Karpas-422 (cell line): Measurements from ENCODE around the gene FURIN. TPM values are rescaled to one million over a fixed set of nuclear protein-coding genes. Genes with fewer than 3 reads are reported as not detected.

Source experiments
- DNase-seq: peaks from one replicate; pipeline ENCODE4 v3.0.0-alpha.2; 2015
- H2AFZ ChIP-seq: fragments of 200-600 bp; sonication (generic); 2 replicates; pipeline ENCODE4 v1.6.1; 2014; ENCODE audit warnings: antibody characterized with exemption, low read length, mixed read lengths
- H3K27ac ChIP-seq: fragments of 200-600 bp; sonication (generic); 2 replicates; pipeline ENCODE4 v1.5.1; 2014; ENCODE audit warnings: mild to moderate bottlenecking, low read length, moderate library complexity
- H3K27me3 ChIP-seq: fragments of 200-600 bp; sonication (generic); 2 replicates; pipeline ENCODE4 v1.6.1; 2014; ENCODE audit warnings: low read length, mixed read lengths
- H3K36me3 ChIP-seq: fragments of 200-600 bp; sonication (generic); 2 replicates; pipeline ENCODE4 v1.6.1; 2014; ENCODE audit warnings: low read length, mixed read lengths; ENCODE audit not compliant: insufficient read depth
- H3K4me1 ChIP-seq: fragments of 200-600 bp; sonication (generic); 2 replicates; pipeline ENCODE4 v1.6.1; 2014; ENCODE audit warnings: mild to moderate bottlenecking, low read length, mixed read lengths
- H3K4me2 ChIP-seq: fragments of 200-600 bp; sonication (generic); 2 replicates; pipeline ENCODE4 v1.6.1; 2014; ENCODE audit warnings: low read length, low read depth, mild to moderate bottlenecking; ENCODE audit not compliant: poor library complexity, severe bottlenecking
- H3K4me3 ChIP-seq: fragments of 200-600 bp; sonication (generic); 2 replicates; pipeline ENCODE4 v1.5.1; 2014; ENCODE audit warnings: mild to moderate bottlenecking, antibody characterized with exemption, low read length, mixed read lengths
- H3K79me2 ChIP-seq: fragments of 200-600 bp; sonication (generic); 2 replicates; pipeline ENCODE4 v1.6.1; 2014; ENCODE audit warnings: mild to moderate bottlenecking, low read length, mixed read lengths
- H3K9ac ChIP-seq: fragments of 200-600 bp; sonication (generic); 2 replicates; pipeline ENCODE4 v1.6.0; 2014; ENCODE audit warnings: low read length
- H3K9me2 ChIP-seq: fragments of 200-600 bp; sonication (generic), shearing (Covaris generic); replicated peaks from 2 replicates; pipeline ENCODE4 v1.6.0; 2014; ENCODE audit warnings: mild to moderate bottlenecking, low read length, moderate library complexity; ENCODE audit not compliant: insufficient read depth
- H3K9me3 ChIP-seq: fragments of 300-700, 200-600 bp; sonication (generic); 2 replicates; pipeline ENCODE4 v1.6.1; 2014; ENCODE audit warnings: low read length, mixed read lengths
- H4K20me1 ChIP-seq: fragments of 200-600 bp; sonication (generic); 2 replicates; pipeline ENCODE4 v1.6.1; 2014; ENCODE audit warnings: mild to moderate bottlenecking, antibody characterized with exemption, low read length, low read depth; ENCODE audit not compliant: insufficient read depth
- total RNA-seq: library from RNA; depleted of rRNA; stranded (reverse); fragments of >200 nt; shearing (Covaris generic); gene quantifications from 2 replicates; pipeline ENCODE4 v1.2.3, GENCODE V29; 2014; ENCODE audit warnings: low replicate concordance

The FURIN gene
- total RNA-seq, 1 experiment from 2014 or later: 30.4 TPM

- no peaks in the 10 kb centered on the region; the same call in 1 of the 2 replicates for H3K36me3 ChIP-seq
- H3K27me3 ChIP-seq: no peaks in the 10 kb centered on the region
These were observed 12.2 kb downstream of the FURIN start for GRCh38 chr15:90880381-90881145.

GRCh38 chr15:90881181-90881977 is 13.0 kb downstream of the FURIN start:
- H4K20me1 ChIP-seq: no peaks in the 10 kb centered on the region
- H2AFZ ChIP-seq: no peak overlapping the region
- no peak overlapping the region for H3K4me2 ChIP-seq
- no peak overlapping the region for H3K27ac ChIP-seq
- no peak for DNase-seq
- no peaks in the 10 kb centered on the region for H3K27me3 ChIP-seq
- H3K9me3 ChIP-seq: no peaks in the 10 kb centered on the region
- no peak overlapping the region for H3K9ac ChIP-seq
- H3K79me2 ChIP-seq: peaks cover 2% of the 10 kb centered on the region; the same call in 1 of the 2 replicates
- H3K36me3 ChIP-seq: no peaks in the 10 kb centered on the region; the same call in 1 of the 2 replicates
- no peak overlapping the region for H3K4me3 ChIP-seq
- no peaks in the 10 kb centered on the region for H3K9me2 ChIP-seq
- H3K4me1 ChIP-seq: peaks cover 48% of the 10 kb centered on the region

More at GRCh38 chr15:90880381-90881145, 12.2 kb downstream of the FURIN start:
- Histone ChIP-seq H3K9me2 (no peaks in the 10 kb centered on the region), H3K79me2 (no peaks in the 10 kb centered on the region), H3K9me3 (no peaks in the 10 kb centered on the region), H2AFZ (no peak overlapping the region), H4K20me1 (no peaks in the 10 kb centered on the region), H3K4me1 (peaks cover 40% of the 10 kb centered on the region), H3K27ac (no peak overlapping the region), H3K4me3 (no peak overlapping the region), H3K4me2 (no peak overlapping the region), H3K9ac (no peak overlapping the region)
- no peak for DNase-seq

- Histone ChIP-seq H3K36me3 (no peaks in the 10 kb centered on the region), H3K9ac (peak overlapping the region; percentile 11; the same call in 1 of the 2 replicates), H4K20me1 (no peaks in the 10 kb centered on the region), H3K4me1 (peaks cover 50% of the 10 kb centered on the region), H2AFZ (no peak overlapping the region), H3K27me3 (no peaks in the 10 kb centered on the region), H3K79me2 (peaks cover 4% of the 10 kb centered on the region; the same call in 1 of the 2 replicates), H3K9me2 (no peaks in the 10 kb centered on the region), H3K9me3 (no peaks in the 10 kb centered on the region), H3K4me2 (no peak overlapping the region), H3K4me3 (no peak overlapping the region), H3K27ac (peak overlapping the region; percentile 83; the same call in 1 of the 2 replicates)
- DNase-seq: no peak
These were observed 13.8 kb downstream of the FURIN start for GRCh38 chr15:90881978-90882721.

GRCh38 chr15:90882781-90883525 is 14.6 kb downstream of the FURIN start:
- H3K27me3 ChIP-seq: no peaks in the 10 kb centered on the region
- no peaks in the 10 kb centered on the region for H4K20me1 ChIP-seq
- no peaks in the 10 kb centered on the region for H3K36me3 ChIP-seq
- H3K4me3 ChIP-seq: peak overlapping the region; percentile 66; the same call in 1 of the 2 replicates
- no peaks in the 10 kb centered on the region for H3K9me2 ChIP-seq
- peak; percentile 51 for DNase-seq
- H2AFZ ChIP-seq: no peak overlapping the region
- H3K79me2 ChIP-seq: peaks cover 4% of the 10 kb centered on the region; the same call in 1 of the 2 replicates
- peak overlapping the region; percentile 83 for H3K27ac ChIP-seq
- H3K4me1 ChIP-seq: peaks cover 50% of the 10 kb centered on the region
- peak overlapping the region; percentile 73 for H3K9ac ChIP-seq
- H3K4me2 ChIP-seq: peak overlapping the region; percentile 63
- H3K9me3 ChIP-seq: no peaks in the 10 kb centered on the region

DNA sequence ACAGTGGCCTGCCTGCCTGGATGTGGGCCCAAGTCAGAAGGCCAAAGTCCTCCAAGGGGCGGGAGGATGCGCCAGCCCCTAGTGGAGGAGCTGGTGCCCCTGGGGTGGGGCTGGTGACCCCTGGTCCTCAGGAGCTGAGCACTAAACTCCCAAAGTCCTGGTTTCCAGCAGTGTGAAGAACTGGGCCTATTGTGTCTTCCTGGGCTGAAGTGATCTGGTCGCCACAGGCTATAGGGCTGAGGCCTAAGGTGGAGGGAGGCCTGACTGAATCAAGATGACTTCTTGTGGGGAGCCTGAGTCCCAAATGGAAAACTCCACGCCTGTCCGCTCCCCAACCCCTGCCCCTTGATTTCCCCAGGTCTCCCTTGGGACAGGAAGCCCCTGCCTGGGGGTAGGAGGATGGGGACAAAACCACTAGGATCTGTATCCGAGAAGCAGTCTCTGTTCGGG is 15.2 kb downstream of the FURIN start:
- peak; percentile 60 for DNase-seq
- Histone ChIP-seq H3K9me3 (no peaks in the 10 kb centered on the region), H3K4me2 (peak overlapping the region; percentile 63), H3K9me2 (no peaks in the 10 kb centered on the region), H3K4me1 (peaks cover 50% of the 10 kb centered on the region), H3K4me3 (peak overlapping the region; percentile 66), H3K9ac (peak overlapping the region; percentile 73), H3K79me2 (peaks cover 4% of the 10 kb centered on the region; the same call in 1 of the 2 replicates), H4K20me1 (no peaks in the 10 kb centered on the region), H3K36me3 (no peaks in the 10 kb centered on the region), H3K27ac (peak overlapping the region; percentile 83), H2AFZ (no peak overlapping the region), H3K27me3 (no peaks in the 10 kb centered on the region)

DNA sequence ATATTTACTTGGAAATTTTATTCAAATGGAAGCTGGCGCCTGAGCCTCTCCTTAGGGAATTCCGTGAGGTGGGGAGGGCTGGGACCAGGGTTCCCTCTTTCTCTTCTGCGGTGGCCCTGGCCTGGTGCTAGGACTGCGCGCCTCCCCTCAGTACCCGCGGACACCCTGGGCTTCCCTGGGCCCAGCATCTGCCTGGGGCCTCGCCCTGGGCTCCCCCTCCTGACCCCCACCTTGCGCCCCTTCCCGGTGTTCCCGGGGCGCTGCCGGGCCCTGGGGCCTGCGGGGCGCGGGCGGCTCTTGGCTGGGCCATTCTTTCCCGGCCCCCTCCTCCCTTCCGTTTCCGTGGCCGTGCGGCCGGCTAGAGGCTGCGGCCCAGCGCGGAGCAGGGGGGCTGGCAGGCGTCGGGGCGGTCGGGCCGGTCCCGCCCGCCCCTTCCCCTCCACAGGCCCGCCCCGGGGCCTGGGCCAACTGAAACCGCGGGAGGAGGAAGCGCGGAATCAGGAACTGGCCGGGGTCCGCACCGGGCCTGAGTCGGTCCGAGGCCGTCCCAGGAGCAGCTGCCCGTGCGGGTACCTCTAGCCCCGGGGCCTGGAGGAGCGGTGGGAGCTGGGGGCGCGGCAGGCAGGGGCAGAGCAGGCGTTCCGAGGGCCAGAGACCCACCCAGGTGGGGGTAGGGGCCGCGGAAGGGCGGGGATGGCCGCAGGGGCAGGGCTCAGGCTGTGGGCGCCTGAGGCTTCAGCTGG is 15.8 kb downstream of the FURIN start, which contains the start of gene FES:
FES (plus strand) TSS at position 529 of the 743 bp plus-strand sequence. CDS start 542 bp downstream, outside the sequence.
- Histone ChIP-seq H3K4me3 (peak within 1 kb of the TSS; percentile 66), H3K9me2 (no peaks in the 10 kb centered on the region), H3K9me3 (no peaks in the 10 kb centered on the region), H4K20me1 (no peaks in the 10 kb centered on the region), H3K4me2 (peak within 1 kb of the TSS; percentile 63), H3K27ac (peak within 1 kb of the TSS; percentile 83), H3K79me2 (peaks cover 4% of the 10 kb centered on the region; the same call in 1 of the 2 replicates), H3K4me1 (peaks cover 54% of the 10 kb centered on the region), H3K9ac (peak within 1 kb of the TSS; percentile 73), H3K27me3 (no peaks in the 10 kb centered on the region), H2AFZ (no peak within 1 kb of the TSS), H3K36me3 (no peaks in the 10 kb centered on the region)
- peak; percentile 78 for DNase-seq
